ENCODE results near the gene SGIP1.

- TF ChIP-seq CTCF (conservative IDR thresholded peaks at IDR 0.05; ENCODE audit: low read depth, low read length) (no peak), EZH2phosphoT487 (IDR thresholded peaks at IDR 0.05; ENCODE audit: borderline replicate concordance, low read length) (no peak), EZH2 (IDR thresholded peaks at IDR 0.05; ENCODE audit: low read length, unreplicated experiment) (no peak)
Observed at GRCh38 chr1:66628926-66629325, 95.0 kb downstream of the SGIP1 start.

Data from PC-3 (cell line).